Measurements from ENCODE around the gene TMEM219. TPM values are rescaled to one million over a fixed set of nuclear protein-coding genes. Genes with fewer than 3 reads are reported as not detected.

TMEM219 gene
- polyA plus RNA-seq, 3 donors = 98.3 to 120 (median 107) TPM

DNA sequence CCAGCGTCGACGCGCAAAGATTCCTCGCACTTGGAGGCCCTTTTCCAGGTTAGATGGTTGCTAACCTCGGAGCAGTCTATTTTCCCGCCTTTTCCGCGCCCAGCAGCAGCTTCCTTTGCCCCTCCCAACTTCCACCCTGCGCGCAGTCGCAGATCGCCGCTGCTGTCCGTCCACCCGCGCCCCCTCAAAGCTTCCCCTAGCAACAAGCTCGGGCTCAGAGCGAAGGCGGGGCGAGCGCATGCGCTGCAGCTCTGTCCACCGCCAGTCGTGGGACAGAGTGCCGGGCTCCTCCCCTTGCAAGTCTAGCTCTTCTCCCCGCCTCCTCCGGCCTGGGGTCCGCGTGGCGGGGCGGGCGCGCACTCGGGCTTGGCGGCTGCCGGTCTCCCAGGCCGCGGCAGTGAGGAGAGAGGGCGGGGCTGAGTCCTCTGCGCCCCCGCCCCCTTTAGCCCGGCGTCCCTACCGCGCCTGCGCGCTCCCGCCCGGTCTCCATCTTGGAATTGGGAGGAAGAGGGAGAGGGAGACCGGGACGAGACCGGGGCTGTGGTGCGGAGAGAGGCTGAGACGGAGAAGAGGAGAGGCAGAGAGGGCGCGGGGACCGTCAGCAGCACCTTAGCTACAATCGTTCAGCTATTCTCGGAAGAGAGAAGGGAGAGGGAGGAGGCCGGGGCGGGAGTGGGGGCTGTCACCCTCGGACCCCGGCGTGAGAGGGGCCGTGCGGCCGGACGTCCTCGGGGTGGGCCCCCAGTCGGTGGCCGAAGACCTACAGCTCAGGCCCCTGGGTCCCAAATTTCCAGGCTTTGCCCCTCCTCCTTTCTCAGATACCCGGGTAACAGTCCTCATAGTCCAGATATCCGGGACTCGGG is 11.7 kb downstream of the TMEM219 start, which contains the start of gene TAOK2:
TAOK2 (plus strand) TSS at position 485 of the 863 bp plus-strand sequence. CDS start 3,905 bp downstream, outside the sequence.
- peak; percentile 93 to 99 (median 98) for DNase-seq (ENCODE audit: extremely low read depth in 1 of 11, low read depth in 9 of 11, low spot score in 4 of 11)

- no peak for DNase-seq (ENCODE audit: extremely low read depth in 1 of 11, low read depth in 9 of 11, low spot score in 4 of 11)
Measured at GRCh38 chr16:29974291-29975133, 12.6 kb downstream of the TMEM219 start.

DNA sequence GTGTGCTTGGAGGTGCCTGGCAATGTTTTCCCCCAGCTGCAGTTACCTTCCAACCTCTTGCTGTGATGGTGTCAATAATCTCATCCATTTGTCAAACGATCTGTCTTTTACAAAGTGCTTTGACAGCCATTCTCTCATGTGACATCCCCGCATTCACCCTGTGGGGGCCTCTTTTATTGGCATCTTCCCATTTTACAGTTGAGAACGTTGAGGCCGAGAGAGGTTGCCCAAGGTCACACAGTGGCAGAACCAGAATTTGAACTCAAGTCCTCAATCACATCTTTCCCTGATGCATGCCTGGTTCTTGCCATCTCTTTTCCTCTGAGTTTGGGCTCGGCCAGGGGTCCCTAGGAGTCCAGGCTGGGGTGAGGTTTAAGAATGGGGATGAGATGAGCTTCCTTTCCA is 13.3 kb downstream of the TMEM219 start:
- no peak for DNase-seq (ENCODE audit: extremely low read depth in 1 of 11, low read depth in 9 of 11, low spot score in 4 of 11)

GRCh38 chr16:29975811-29976511 is 14.1 kb downstream of the TMEM219 start:
- DNase-seq (ENCODE audit: extremely low read depth in 1 of 11, low read depth in 9 of 11, low spot score in 4 of 11) = no peak

DNA sequence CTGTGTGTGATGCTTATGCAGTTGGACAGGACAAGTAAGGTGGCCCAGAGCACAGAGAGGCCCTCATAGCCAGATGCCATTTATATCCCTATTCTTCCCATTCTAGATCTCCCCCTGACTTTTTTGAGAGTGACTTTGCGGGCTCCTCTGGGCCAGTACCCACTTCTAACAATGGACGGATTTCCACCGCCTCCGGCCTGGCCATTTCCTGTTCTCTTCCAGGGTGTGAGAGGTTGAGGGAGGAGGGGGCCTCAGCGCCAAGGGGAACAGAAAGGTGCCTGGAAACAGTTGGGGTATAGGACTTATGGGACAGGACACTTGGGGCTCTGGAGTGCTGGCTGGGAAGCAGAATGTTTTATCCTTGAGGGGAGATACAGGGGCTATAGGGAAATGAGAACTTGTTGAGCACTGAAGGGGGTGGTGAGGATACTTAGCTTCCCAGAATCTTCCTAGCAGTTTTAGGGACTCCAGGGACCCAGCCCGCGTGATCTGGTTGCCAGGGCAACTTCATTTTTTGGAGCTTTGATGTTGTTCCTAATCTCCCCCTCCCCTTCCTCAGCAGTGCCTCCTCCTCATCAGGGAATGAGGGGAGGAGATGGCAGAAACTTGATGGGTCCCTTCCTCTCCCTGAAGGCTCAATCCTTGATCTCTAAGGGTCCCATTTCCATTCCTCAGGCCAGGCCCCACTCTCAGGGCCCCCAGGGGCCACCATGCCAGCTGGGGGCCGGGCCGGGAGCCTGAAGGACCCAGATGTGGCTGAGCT is 15.4 kb downstream of the TMEM219 start:
- no peak for DNase-seq (ENCODE audit: extremely low read depth in 1 of 11, low read depth in 9 of 11, low spot score in 4 of 11)

GRCh38 chr16:29978081-29978480 is 16.2 kb downstream of the TMEM219 start:
- no peak for DNase-seq (ENCODE audit: extremely low read depth in 1 of 11, low read depth in 9 of 11, low spot score in 4 of 11)

- no peak for DNase-seq (ENCODE audit: extremely low read depth in 1 of 11, low read depth in 9 of 11, low spot score in 4 of 11)
Measured at GRCh38 chr16:29978564-29979270, 16.8 kb downstream of the TMEM219 start.

GRCh38 chr16:29982560-29983419 is 20.9 kb downstream of the TMEM219 start:
- DNase-seq (ENCODE audit: extremely low read depth in 1 of 11, low read depth in 9 of 11, low spot score in 4 of 11) = no peak

DNA sequence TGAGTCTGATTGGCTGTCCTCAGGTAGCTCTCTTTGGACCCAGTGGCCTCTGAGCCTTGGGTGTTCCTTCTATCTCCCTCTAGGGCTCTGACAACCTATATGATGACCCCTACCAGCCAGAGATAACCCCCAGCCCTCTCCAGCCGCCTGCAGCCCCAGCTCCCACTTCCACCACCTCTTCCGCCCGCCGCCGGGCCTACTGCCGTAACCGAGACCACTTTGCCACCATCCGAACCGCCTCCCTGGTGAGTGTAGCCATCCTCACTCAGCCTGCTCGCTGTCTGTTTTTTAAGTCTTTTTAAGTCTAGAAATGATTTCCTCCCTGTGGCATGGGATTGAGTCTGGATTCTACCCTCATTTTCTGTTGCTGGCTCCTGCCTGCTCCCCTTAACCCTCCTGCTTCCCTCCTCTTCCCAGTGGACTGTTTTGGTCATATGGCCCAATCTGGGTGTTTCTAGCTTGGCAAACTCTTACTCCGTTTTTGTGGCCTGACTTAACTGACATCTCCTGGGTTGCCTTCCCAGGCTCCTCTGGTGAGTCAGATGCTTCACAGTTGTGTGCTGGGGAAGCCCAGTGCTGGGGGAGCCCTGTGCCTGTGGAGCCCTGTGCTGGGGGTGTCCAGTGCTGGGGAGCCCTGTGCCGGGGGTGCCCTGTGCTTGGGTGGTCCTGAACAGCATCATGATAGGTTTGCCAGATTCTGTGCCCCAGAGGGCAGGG is 21.7 kb downstream of the TMEM219 start:
- no peak for DNase-seq (ENCODE audit: extremely low read depth in 1 of 11, low read depth in 9 of 11, low spot score in 4 of 11)

GRCh38 chr16:29984137-29984763 is 22.4 kb downstream of the TMEM219 start:
- DNase-seq (ENCODE audit: extremely low read depth in 1 of 11, low read depth in 9 of 11, low spot score in 4 of 11) = no peak

- no peak for DNase-seq (ENCODE audit: extremely low read depth in 1 of 11, low read depth in 9 of 11, low spot score in 4 of 11)
Measured at GRCh38 chr16:29984764-29985147, 22.9 kb downstream of the TMEM219 start.

GRCh38 chr16:29985271-29985811 is 23.5 kb downstream of the TMEM219 start:
- DNase-seq (ENCODE audit: extremely low read depth in 1 of 11, low read depth in 9 of 11, low spot score in 4 of 11) = no peak

DNA sequence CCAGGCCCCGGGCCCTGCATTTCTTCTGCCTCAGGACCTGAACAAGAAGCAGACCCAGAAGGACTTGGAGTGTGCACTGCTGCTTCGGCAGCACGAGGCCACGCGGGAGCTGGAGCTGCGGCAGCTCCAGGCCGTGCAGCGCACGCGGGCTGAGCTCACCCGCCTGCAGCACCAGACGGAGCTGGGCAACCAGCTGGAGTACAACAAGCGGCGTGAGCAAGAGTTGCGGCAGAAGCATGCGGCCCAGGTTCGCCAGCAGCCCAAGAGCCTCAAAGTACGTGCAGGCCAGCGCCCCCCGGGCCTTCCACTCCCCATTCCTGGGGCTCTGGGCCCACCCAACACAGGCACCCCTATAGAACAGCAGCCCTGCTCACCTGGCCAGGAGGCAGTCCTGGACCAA is 24.4 kb downstream of the TMEM219 start:
- DNase-seq (ENCODE audit: extremely low read depth in 1 of 11, low read depth in 9 of 11, low spot score in 4 of 11) = no peak

GRCh38 chr16:29986931-29987330 is 25.1 kb downstream of the TMEM219 start:
- DNase-seq (ENCODE audit: extremely low read depth in 1 of 11, low read depth in 9 of 11, low spot score in 4 of 11) = no peak

- no peak for DNase-seq (ENCODE audit: extremely low read depth in 1 of 11, low read depth in 9 of 11, low spot score in 4 of 11)
Measured at GRCh38 chr16:29987371-29988085, 25.6 kb downstream of the TMEM219 start.

Data from renal cortex interstitium (tissue), 11 donors.